ENCODE measurements around the gene DKC1.

The DKC1 gene

DNA sequence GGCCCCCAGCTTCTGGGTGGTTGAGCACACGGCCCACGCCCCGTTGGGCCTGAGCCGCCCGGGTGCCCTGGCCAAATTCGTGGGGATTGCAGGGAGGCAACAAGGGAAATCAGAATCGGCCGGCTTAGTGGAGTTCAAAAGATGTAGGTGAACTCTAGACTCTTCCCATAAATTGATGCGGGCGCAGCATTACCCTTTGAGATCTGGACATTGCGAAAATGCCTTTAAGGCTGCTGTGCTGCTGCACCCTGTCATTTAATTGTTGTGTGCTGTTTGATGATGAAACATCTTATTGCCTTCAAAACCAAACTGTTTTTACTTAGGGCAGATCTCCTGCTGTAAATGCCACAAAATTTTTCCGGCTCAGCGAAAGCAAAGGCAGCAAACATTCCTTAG, 43.0 kb downstream of the DKC1 start:
- TF ChIP-seq, protein P1, sequence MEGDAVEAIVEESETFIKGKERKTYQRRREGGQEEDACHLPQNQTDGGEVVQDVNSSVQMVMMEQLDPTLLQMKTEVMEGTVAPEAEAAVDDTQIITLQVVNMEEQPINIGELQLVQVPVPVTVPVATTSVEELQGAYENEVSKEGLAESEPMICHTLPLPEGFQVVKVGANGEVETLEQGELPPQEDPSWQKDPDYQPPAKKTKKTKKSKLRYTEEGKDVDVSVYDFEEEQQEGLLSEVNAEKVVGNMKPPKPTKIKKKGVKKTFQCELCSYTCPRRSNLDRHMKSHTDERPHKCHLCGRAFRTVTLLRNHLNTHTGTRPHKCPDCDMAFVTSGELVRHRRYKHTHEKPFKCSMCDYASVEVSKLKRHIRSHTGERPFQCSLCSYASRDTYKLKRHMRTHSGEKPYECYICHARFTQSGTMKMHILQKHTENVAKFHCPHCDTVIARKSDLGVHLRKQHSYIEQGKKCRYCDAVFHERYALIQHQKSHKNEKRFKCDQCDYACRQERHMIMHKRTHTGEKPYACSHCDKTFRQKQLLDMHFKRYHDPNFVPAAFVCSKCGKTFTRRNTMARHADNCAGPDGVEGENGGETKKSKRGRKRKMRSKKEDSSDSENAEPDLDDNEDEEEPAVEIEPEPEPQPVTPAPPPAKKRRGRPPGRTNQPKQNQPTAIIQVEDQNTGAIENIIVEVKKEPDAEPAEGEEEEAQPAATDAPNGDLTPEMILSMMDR (IDR thresholded peaks at IDR 0.05; ENCODE audit: poor library complexity, severe bottlenecking), result no peak
- no peaks in the 10 kb centered on the region for H3K36me3 ChIP-seq (ENCODE audit: low read depth)
- H3K4me3 ChIP-seq (ENCODE audit: severe bottlenecking), result peak overlapping the region; percentile 55
- no peak overlapping the region for H3K27ac ChIP-seq (ENCODE audit: poor library complexity, severe bottlenecking)
- DNase-seq (ENCODE audit: low spot score) (no peak), ATAC-seq (ENCODE audit: low read depth) (peak; percentile 54)
- no peaks in the 10 kb centered on the region for H3K9me3 ChIP-seq (ENCODE audit: severe bottlenecking)
- no peaks in the 10 kb centered on the region for H3K27me3 ChIP-seq (ENCODE audit: insufficient read depth, poor library complexity, severe bottlenecking)
- no peaks in the 10 kb centered on the region for H3K4me1 ChIP-seq (ENCODE audit: insufficient read depth, poor library complexity, severe bottlenecking)

DNA sequence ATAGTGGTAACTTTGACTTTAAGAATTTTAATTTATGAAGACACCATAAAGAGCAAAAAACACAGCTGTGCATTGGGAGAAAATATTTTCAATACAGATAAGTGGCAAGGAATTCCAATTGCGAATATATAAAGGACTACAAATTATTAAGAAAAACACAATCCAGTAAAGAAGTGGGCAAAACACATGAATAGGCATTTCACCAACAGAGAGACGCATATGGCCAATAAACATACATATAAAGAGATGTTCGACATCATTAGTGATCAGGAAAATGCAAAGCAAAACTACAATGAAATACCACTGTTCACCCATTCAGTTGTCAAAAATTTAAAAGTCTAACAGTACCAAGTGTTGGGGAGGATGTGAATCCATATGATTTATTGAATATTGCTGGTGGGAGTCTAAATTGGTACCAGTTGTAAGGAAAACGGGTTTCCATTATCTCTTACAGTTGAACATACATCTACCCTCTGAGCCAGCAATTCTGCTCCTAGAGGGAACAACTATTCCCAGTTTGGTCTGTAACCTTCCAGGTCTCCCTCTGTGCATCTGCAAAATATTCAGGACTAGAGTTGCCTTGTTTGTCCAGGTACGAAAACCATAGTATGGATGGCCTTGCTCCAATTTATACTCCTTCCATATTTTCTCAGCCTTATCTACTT, 44.3 kb downstream of the DKC1 start:
- Histone ChIP-seq H3K4me3 (ENCODE audit: severe bottlenecking) (no peak overlapping the region), H3K27me3 (ENCODE audit: insufficient read depth, poor library complexity, severe bottlenecking) (no peaks in the 10 kb centered on the region), H3K4me1 (ENCODE audit: insufficient read depth, poor library complexity, severe bottlenecking) (no peaks in the 10 kb centered on the region), H3K9me3 (ENCODE audit: severe bottlenecking) (no peaks in the 10 kb centered on the region), H3K36me3 (ENCODE audit: low read depth) (no peaks in the 10 kb centered on the region), H3K27ac (ENCODE audit: poor library complexity, severe bottlenecking) (no peak overlapping the region)
- ATAC-seq (ENCODE audit: low read depth) (no peak), DNase-seq (ENCODE audit: low spot score) (no peak)
- TF ChIP-seq, protein P1 (IDR thresholded peaks at IDR 0.05; ENCODE audit: poor library complexity, severe bottlenecking), result no peak

DNA sequence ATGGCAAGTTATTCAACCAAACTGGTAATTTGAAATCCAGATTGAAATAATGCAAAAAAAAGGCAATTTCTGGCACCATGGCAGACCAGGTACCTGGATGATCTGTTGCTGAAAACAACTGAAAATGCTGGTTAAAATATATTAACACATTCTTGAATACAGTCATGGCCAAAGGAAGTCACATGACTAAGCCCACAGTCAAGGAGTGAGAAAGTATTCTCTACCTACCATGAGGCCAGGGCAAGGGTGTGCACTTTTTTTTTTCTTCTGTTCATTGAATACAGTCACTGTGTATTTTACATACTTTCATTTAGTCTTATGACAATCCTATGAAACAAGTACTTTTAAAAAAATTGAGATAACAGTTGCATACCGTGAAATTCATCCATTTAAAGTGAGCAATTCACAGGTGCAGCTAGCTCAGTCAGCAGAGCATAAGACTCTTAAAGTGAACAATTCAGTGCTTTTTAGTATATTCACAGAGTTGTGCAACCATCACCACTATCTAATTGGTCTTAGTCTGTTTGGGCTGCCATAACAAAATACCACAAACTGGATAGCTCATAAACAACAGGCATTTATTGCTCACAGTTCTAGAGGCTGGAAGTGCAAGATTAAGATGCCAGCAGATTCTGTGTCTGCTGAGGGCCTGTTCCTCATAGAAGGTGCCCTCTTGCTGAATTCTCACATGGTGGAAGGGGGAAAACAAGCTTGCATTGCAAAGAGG, 47.4 kb downstream of the DKC1 start:
- ATAC-seq (ENCODE audit: low read depth), result no peak
- H3K9me3 ChIP-seq (ENCODE audit: severe bottlenecking), result no peaks in the 10 kb centered on the region
- TF ChIP-seq, protein P1 (IDR thresholded peaks at IDR 0.05; ENCODE audit: poor library complexity, severe bottlenecking), result no peak

DNA sequence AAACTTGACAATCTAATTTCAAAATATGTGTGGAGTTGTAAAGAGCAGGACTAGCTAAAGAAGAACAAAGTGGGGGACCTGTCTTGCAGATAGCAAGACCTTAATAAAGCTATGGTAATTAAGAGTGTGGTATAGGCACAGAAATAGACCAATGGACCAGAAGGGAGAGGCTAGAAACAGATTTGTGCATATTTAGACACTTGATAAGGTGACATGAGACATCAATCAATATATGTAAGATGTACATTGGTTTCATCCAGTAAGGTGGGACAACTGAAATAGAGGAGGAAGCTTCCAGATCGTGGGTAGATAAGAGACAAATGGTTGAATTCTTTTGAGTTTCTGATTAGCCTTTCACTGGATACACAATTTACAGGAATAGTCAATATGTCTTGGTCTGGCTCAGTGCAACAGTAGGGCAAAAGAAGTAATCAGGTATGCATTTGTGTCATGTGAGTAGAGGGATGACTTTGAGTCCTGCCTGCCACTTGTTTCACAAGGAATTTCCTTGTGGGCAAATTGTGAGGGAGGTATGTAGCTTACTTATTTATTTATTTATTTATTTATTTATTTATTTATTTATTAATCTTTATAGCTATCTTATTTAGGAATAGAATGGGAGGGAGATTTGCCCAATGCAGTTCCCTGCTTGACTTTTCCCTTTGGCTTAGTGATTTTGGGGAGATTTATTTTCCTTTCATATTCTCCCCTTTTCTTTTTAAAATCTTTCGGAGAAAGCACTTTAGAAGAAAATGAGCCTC, 49.9 kb downstream of the DKC1 start:
- H3K27me3 ChIP-seq (ENCODE audit: insufficient read depth, poor library complexity, severe bottlenecking), result no peaks in the 10 kb centered on the region
- ATAC-seq (ENCODE audit: low read depth), result no peak
- DNase-seq (ENCODE audit: low spot score), result no peak
- no peaks in the 10 kb centered on the region for H3K36me3 ChIP-seq (ENCODE audit: low read depth)
- H3K4me3 ChIP-seq (ENCODE audit: severe bottlenecking), result no peak overlapping the region
- no peaks in the 10 kb centered on the region for H3K9me3 ChIP-seq (ENCODE audit: severe bottlenecking)
- TF ChIP-seq, protein P1 (IDR thresholded peaks at IDR 0.05; ENCODE audit: poor library complexity, severe bottlenecking), result no peak
- no peaks in the 10 kb centered on the region for H3K4me1 ChIP-seq (ENCODE audit: insufficient read depth, poor library complexity, severe bottlenecking)
- no peak overlapping the region for H3K27ac ChIP-seq (ENCODE audit: poor library complexity, severe bottlenecking)

More for the DNA sequence above, 47.4 kb downstream of the DKC1 start:
- H3K27me3 ChIP-seq (ENCODE audit: insufficient read depth, poor library complexity, severe bottlenecking), result no peaks in the 10 kb centered on the region
- no peak overlapping the region for H3K4me3 ChIP-seq (ENCODE audit: severe bottlenecking)
- H3K36me3 ChIP-seq (ENCODE audit: low read depth), result no peaks in the 10 kb centered on the region
- H3K4me1 ChIP-seq (ENCODE audit: insufficient read depth, poor library complexity, severe bottlenecking), result no peaks in the 10 kb centered on the region
- DNase-seq (ENCODE audit: low spot score), result no peak
- no peak overlapping the region for H3K27ac ChIP-seq (ENCODE audit: poor library complexity, severe bottlenecking)
